Hepatocyte (in vitro differentiated cells): ENCODE results near the gene SVIL.

Source experiments
- CTCF ChIP-seq: fragments of 200-600 bp; sonication (generic); IDR thresholded peaks from 2 replicates; pipeline ENCODE4 v1.5.1; 2016; ENCODE audit warnings: antibody characterized with exemption, mild to moderate bottlenecking; ENCODE audit not compliant: poor library complexity
- EZH2 ChIP-seq: fragments of 200-600 bp; sonication (generic); IDR thresholded peaks from 2 replicates; pipeline ENCODE4 v1.6.1; 2016; ENCODE audit warnings: antibody characterized with exemption, mild to moderate bottlenecking, borderline replicate concordance
- EZH2phosphoT487 ChIP-seq: fragments of 200-600 bp; sonication (generic); IDR thresholded peaks from one replicate; pipeline ENCODE4 v1.6.1; 2018; ENCODE audit warnings: antibody characterized with exemption, mild to moderate bottlenecking, low read depth, moderate library complexity; ENCODE audit not compliant: unreplicated experiment, severe bottlenecking

DNA sequence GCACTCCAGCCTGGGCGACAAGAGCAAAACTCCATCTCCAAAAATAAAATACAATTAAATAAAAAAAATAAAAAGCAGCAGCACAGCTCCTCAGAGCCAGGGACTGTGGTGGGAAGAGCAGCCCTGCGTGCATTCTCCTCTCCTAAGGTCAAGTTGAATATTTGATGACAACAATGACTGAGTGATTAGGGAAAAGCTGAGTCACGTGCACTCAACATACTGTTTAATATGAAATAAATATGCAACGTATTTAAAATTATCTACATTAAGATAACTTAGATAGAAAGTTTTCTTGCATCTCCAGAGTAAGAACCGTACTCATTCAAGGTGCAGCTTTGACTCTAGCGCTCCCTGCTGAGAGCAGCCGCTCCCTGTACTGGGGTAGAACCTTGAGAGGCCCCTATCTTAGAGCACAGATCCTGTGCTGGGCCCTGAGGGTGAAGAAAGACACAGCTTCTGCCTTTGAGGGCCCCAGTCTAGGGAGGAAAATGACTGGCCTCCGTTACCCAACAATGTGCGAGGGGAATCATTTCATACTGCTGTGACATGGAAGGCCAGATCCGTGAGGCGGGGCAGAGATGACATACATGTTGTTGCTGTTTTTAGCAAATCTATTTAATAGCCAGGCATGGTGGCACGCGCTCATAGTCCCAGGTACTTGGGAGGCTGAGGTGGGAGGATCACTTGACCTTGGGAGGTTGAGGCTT is 81.1 kb downstream of the SVIL start:
- no peak for TF ChIP-seq CTCF
- no peak for TF ChIP-seq EZH2
- no peak for TF ChIP-seq EZH2phosphoT487
